ENCODE measurements around the gene NSRP1. TPM values are rescaled to one million over a fixed set of nuclear protein-coding genes. Genes with fewer than 3 reads are reported as not detected.

NSRP1 gene
- total and polyA plus RNA-seq, 2 of the 8 experiments (the other 6 are each of a cell fraction or from before 2014, with no cell fraction given): 6.1 to 22.4 TPM

GRCh38 chr17:30200106-30200505 lies 83.5 kb downstream of the NSRP1 start (continued):
- TF ChIP-seq CHD7 (IDR thresholded peaks at IDR 0.05; ENCODE audit: insufficient replicate concordance, low read length) (no peak), KDM4A (IDR thresholded peaks at IDR 0.05; ENCODE audit: low read depth, low read length, severe bottlenecking) (no peak)
